GM19452 (cell line): Measurements from ENCODE around the gene LELP1.
"Not testable (repeated sequence)": the region's sequence is repeated elsewhere in the genome, so short reads cannot be mapped to it uniquely, and the experiment has no call there.

ENCODE experiments used
- ATAC-seq: cut with Tn5 transposase; IDR thresholded peaks from one replicate; pipeline ENCODE4 v1.9.1; 2021; ENCODE audit not compliant: unreplicated experiment

LELP1 gene

DNA sequence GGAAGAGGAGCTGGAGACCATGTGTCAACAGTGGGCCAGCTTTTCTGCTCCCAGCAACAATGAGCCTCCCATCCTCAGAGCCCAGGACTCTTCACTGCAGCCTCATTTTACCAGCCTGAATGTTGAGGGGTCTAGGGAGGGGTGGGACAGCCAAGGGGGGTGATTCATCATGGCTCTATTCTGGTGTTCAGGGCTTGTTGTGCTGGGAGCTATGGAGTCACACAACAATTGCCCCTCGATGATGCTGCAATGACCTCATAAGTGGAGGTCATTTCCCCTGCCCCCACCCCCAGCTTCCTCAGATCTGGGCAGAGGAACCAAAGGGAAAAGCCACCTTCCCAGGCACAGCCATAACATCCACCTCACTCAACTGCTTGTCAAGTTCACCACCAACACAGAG is at the start of gene LELP1:
Gene LELP1 (plus strand): TSS at position 301 of the 400 bp plus-strand sequence. CDS start 1,278 bp downstream, outside the sequence.
- ATAC-seq, result no peak

DNA sequence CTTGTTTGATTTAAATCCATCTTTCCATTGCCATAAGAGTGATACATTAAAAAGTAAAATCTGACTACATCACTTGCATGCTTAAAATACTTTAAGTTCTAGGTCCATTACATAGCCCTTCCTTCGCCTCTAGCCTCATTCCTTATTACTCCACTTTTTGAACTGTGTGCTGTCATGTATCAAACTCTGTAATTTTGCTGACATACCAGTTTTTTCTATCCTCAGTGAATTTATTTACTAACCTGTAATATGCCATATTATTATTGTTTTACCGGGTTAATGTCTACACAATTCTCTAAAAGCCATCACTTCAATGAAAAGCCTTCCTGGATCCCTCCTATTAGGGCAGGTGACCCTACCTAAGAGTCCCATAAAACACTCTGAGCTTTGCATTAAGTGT is 47.7 kb upstream of the LELP1 start:
- no peak for ATAC-seq

DNA sequence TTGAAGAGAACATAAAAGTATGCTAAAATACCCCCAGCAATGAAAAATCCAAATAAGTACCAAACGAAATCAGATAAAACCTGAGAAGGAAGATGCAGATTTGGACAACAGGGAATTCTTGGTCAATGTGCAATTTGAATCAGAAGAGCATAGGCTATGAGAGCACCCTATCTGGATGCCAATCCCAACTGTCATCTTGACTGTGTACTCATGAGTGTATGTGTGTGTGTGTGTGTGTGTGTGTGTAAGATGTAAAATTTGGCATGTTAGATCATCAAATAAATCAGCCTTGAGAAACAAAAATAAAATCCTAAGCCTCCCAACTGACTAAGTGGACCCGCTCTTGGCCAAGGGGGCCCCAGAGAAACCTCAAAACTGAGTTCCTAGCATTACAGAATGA is 34.5 kb upstream of the LELP1 start:
- no peak for ATAC-seq

DNA sequence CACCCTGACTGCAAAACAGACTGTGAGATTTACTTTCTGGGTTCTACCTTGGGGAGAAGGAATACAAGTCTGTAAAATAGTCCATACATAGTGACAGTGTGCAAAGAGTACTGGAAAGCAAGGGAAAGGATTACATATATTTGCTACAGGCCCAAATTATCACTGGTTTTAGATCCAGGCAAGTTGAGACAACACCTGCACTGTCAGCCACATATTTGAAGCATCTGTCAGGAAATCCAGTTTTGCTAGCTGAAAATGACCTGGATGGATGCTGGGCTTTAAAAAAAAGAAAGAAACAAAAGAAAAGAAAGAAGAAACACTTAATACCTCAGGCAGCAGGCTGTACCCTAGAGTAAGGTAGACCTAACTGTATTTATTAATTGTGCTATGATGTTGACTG is 28.6 kb upstream of the LELP1 start:
- no peak for ATAC-seq

DNA sequence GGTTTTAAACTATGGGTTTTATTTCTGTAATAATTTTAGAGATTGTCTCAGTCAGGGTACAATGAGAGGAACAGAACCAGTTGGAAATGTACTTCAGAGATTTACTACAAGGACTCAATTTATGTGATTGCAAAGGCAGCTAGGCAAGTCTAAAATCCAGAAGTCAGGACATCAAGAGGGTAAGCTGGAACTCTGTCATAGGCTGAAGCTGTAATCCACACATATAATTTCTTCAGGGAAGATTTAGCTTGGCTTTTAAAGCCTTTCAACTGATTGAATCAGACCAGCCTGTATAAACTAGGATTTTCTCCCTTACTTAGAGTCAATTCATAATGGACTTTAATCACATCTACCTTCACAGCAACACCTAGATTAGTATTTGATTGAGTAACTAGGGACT is 24.3 kb upstream of the LELP1 start:
- no peak for ATAC-seq

DNA sequence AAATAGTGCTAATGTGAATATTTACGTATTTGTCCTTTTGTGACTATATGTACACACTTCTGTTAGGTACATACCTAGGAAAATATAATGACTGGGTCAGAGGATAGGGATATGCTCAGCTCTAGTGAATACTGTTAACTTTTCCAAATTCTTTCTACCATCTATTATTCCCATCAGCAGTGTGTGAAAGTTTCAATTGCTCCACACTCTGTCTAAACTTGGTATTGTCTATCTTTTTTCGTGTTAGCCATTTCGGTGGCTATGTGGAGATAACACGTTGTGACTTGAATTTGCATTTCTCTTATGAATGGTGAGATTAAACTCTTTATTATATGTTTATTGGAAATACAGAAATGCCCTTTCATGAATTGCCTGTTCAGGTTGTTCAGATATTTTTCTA is 22.7 kb upstream of the LELP1 start:
- ATAC-seq, result no peak

DNA sequence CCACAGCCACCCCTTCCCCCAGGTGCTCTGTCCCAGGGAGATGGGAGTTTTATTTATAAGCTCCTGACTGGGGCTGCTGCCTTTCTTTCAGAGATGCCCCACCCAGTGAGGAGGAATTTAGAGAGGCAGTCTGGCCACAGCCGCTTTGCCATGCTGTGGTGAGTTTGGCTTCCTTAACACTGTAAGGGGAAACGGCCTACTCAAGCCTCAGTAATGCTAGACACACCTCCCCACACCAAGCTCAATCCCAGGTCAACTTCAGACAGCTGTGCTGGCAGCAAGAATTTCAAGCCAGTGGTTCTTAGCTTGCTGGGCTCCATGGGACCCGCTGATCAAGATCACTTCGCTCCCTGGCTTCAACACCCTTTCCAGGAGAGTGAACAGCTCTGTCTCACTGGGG is 14.9 kb upstream of the LELP1 start:
- not testable (repeated sequence) for ATAC-seq

DNA sequence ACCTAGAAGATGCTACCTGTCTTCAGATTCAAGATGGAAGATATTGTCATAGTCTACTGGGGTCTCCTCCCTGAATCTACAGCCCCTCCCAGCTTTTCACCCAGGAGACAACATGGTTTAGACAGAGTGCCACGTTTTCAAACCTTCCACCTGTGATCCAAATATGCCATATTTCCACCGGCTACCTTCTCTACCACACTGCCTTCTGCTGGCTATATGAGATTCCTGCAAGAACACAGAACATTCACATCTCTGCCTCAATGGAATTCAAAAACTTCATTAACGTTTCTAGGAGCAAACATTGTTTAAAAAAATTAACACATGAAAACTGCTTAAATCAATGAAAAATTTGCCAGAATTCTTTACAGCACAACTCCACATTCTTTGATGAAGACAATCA is 12.9 kb upstream of the LELP1 start:
- no peak for ATAC-seq

DNA sequence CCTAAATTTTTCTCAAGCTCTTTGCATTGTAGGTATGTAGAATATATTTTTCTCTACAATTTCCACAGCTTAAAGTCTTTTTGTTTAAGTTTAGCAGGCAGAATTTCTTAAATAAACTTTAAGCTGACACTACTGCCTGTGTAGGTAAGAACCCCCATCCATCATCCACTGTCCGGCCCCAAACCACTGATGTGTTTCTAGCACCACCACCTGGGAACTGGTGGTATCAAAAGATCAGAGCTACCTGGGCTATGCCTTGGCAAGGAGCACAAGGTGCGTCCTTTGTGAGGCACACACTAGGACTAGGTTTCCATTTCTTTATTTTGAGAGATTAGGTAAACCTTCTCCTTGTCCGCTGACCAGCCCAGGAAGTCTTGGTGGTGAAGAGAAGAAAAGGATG is 10.5 kb upstream of the LELP1 start:
- no peak for ATAC-seq

DNA sequence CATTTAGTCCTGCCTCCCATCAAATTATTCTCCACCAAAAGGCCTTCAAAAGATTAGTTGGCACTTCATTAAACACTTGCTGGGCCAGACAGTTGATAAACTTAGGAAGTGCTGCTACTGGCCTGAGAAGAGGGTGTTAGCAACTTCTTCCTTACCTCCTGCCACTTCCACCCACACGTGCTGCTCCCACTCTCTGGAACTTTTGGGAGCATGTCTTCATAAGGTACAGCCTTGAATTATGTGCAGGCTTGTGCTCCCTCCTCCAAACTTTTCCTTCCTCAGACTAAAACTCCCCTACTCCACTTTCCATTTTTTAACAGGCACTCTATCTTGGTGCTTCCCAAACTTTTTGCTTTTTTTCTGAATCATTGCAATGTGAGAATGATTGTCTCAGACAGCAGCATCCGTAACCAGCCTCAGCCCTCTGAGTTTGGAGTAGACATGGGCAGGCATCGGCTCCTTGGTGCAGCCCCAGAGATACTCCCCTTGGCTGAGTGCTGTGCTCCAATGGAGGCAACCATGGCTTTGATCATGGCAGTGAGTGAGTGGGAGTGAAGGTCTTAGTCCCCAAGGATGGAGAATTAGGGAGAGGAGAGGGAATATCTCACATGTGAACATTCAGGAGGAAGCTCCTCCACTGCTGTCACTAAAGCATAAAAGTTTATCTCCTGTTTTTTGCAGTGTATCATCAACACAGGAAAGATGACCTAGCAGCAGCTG is 8.7 kb upstream of the LELP1 start:
- ATAC-seq, result no peak

DNA sequence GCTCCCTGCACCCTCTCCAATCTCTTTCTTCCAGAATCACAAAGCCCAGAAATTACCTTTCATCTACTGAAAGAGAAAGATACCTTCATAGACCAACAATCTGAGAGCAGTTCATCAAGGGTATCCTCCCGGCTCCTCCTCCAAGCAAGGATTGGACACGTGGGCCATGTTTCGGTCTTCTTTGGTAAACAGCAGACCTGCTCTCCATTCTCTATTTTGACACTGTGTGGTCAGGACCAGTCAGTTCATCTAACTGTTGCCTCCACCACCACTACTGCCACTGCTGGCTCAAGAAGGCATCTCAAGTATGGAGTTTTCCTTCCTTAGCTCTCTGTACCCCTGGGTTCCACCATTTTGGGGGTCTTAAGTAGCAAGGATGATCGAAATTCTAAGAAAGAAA is 8.0 kb upstream of the LELP1 start:
- no peak for ATAC-seq

DNA sequence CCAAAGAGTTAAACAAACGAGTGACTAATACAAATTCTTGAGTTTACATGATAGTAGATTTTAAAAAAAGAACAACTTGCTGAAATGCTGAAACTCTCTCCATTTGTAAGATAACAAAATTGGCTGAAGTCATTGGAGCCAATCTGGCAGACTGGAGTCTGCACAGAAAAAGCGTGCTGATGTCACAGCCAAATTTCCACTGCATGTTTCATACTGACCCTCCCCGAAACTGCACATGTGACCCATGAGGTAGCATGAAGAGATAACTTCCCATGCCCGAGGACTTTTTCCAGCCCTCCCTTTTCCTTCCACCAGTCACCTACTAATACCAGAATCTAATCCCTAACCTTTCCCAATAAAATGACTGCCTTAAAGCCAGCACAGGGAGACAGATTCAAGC is 1.2 kb upstream of the LELP1 start:
- ATAC-seq, result no peak

DNA sequence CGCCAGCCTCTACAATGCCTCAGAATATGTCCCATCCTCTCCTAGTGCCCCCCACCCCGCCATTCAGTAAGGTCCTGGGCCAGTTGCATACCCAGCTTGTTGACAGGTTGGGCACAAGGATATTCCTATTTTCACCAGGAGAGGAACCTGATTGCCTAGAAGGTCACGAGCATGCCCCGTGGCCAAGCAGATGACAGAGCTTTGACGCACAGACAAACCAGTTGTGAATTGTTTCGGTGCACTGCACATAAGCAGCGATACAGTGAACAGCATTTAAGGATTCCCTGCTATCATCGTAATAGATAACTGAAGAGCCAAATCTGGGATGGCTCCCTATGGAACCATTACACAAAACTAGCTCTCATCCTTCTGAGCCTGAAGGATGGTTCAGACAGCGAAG is 3.4 kb downstream of the LELP1 start:
- ATAC-seq, result no peak

DNA sequence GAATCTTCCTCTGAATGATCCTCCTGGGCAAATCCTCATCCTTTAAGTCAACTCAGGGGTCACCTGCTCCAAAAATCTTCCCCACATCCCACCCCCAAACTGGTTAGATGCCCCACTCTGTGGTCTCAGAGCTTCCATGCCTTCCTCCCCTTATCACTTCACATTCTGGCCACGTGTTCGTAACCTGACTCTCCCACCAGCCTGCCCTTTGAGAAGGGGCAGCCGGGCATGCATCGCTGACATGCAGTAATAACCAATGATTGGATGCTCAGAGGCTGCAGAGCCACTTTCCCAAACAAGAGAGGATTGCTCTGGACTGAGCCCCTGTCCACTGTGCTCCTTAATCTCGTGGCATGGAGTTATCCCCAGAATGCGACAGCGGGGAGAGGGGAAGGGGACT is 7.0 kb downstream of the LELP1 start:
- ATAC-seq, result no peak

DNA sequence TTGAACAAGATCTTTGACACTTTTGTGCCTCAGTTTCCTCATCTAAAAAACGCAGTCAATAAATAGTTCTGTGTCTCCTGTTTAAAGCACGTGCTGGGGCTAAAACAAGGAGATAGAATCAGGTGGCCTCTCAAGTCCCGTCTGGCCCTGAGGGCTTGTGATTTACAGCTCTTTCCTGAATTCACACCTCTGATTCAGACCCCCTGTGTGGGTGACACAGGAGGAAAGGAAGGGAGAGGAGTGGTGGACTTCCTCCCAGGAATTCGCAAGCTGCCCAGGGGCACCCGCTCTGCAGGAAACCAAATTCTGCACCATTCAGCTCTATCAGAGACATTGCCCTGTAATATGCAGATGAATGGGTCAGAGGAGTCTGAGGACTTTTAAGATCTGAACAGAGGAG is 9.0 kb downstream of the LELP1 start:
- no peak for ATAC-seq

DNA sequence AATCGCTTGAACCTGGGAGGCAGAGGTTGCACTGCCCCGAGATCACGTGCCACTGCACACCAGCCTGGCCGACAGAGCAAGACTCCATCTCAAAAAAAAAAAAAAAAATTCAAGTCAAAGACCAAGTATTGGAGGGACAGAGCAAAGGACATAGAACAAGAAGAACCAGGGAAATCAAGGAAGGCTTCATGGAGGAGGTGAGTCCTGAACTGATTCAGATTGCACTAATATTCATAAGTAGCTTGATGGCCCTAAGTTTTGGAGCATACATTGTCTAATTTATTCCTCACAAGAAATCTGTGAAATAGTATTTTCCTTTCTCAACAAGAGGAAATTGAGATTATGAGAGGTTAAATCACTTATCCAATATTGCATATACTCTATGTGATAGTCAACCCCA is 10.3 kb downstream of the LELP1 start:
- ATAC-seq, result no peak

DNA sequence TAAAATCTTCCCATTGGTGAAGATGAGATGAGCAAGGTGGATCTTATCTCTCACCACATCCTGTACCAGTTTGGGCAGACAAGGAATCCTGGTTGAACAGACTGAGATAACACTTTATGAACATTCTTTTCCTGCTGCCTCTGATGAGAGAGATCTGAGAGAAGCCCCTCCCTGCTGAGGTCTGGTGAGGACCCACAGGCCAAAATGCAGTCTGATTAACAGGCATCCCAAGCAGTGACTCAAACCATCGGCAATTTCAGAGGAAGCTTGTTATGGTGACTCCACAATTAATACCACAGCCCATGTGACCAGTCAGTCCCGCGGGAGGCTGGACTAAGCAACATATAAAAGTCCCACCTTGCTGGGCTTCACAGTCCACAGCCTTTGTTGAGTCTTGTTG is 14.0 kb downstream of the LELP1 start, which contains the start of gene PRR9:
Gene PRR9 (plus strand): TSS at position 373 of the 400 bp plus-strand sequence. CDS start 561 bp downstream, outside the sequence.
- no peak for ATAC-seq

DNA sequence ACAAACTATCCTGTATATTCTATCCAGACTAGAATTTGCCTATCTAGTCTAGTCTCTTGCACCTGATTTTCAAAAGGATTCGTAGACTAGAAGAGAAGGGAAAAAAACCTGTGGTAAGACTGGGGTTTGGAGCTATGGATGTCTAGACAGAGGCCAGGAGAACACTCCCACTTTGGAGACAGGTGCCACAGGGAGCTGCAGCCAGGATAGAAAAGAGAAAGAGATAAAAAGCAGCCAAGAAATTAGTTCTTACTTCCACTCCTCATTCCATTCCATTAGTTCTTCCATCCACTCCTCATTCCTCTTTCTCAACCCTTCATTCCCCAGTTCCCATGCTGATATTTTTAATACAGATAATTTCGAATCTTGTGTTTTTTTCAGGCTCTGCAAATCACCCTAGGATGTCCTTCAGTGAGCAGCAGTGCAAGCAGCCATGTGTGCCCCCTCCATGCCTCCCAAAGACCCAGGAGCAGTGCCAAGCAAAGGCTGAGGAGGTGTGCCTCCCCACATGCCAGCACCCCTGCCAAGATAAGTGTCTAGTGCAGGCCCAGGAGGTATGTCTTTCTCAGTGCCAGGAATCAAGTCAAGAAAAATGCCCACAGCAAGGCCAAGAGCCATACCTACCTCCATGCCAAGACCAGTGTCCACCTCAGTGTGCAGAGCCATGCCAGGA is 14.7 kb downstream of the LELP1 start:
- ATAC-seq, result no peak

DNA sequence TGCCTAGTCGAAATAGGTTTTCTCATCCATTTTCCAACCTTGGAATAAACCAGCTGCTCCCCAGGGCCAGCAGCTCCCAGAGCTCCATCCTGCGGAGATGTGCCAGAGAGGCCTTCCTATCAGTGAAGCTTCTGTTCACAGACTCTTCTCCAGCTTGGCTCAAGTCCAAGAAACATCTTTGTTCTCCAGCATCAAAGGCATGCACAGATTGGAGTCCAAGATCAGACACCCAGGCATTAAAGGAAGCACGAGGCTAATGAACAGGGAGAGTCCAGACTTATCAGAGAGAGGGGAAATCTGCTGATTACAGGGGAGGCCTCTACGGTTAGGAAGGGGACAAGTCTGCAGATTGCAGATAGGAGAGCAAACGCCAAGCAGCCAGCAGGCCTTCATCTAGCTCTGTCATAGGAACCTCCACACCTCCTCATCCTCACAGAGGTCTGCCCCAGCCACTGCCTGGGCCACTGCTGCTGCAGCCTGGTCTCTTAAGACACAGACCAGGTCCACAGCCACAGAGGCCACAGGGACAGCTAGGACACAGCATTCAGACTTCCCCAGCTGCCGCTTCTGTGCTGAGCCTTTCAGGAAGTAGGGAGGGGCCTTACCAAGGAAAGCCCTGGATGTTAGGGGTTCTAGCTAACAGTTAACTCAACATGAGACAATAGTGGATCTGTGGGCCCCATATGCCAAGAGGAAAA is 17.5 kb downstream of the LELP1 start:
- no peak for ATAC-seq

DNA sequence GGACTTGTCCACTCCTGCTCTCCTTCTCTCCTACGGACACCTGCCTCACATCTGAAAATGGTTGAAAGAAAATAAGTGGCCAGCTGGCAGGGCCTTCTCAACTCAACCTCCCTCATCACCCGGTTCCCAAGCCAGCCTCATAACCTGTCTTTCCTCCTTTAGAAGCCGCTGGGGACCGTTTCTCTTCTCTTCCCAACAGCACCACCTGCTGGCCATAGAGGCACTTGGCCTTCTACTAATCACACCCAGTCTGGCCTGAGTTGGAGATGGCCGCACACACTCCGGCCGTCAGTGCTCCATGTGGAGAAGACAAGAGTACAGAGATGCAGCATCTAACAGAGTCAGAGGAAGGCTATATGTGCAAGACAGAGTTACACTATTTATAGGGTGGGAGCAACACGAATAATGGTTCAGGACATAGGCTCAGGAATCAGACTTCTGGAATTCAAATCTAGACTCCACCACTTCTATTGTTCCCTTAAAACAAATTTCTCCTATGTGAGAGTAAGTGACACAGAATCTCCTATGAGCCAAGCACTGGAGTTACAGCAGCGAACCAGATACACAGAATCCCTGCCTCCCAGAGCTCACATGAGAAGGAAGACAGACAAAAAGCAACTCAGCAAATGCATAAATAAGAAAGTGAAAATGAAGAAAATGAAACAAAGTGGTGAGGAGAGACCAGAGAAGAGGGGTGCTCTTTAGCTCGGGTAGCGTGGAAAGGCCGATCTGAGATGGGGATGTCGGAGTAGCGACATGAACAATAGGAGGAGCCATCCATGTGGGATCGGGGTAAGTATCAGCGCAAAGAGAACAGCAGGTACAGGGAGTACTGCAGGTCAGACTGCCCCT is 20.0 kb downstream of the LELP1 start:
- peak; percentile 76 for ATAC-seq

DNA sequence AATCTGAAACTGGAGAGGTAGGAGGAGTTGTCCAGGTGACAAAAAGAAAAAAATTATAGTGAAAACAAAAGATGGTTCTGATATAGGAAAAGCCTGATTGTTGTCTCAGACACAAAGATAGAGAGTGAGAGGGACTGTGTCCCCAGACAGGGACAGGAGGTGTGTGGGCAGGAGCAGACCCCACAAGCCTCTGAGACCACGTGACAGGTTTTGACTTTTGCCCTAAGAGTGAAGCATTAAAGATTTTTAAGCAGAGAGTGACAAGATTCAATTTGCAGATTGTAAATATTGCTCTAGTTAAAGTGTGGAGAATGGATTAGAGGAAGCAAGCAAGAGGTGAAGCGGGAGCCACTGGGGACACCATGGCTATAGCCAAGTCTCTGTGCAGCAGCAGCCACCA is 24.6 kb downstream of the LELP1 start:
- ATAC-seq, result no peak
